ENCODE data around the gene PSMA6.

PSMA6 gene

DNA sequence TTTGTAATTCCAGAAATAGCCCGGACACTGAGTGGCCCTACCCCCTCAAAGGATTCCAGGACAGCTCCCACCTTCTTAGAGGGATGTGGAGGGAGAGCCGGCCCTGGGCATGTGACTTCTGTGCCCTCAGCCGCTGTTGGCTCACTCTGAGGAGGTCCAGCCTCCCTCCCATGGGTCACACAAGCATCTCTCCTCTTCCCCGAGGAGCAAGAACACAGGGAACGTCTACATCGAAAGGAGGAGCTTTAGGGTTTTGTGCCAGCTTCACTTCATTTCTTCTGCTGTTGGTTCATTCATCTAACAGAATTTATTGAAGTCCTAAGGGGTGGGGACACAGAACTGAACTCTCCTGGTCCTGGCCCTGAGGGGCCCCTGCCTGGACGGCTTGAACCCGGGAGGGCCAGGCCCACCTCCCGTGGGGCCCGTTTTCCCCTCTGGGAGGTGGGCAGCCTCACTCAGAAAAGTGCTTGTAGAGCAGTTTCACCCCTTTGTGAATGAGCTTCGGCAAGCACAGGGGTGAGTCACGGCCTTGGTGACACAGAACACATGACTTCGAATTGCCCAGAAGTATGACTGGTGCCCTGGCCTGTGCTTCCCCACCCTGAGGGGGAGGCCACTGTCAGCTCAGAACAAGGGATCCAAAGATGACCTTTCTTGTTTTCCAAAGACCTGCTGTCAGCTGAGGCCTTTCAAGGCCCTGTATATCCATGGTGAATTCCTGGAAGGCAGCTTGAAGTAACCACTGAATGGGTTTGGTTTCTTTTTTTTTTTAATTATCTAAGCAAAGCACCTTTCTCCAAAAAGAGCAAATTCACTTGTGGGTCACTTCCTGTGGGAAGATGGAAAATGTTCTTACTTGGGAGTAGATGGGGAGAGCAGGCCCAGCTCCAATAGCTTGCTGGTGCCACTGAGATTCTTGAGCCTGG is 73.2 kb downstream of the PSMA6 start:
- H4K20me1 ChIP-seq (ENCODE audit: insufficient read depth), result no peaks in the 10 kb centered on the region
- H3K79me2 ChIP-seq (ENCODE audit: insufficient read depth, low read depth), result no peaks in the 10 kb centered on the region
- no peaks in the 10 kb centered on the region for H3K27me3 ChIP-seq (ENCODE audit: insufficient read depth, low read depth)
- H3K36me3 ChIP-seq (ENCODE audit: insufficient read depth), result no peaks in the 10 kb centered on the region
- H2AFZ ChIP-seq (ENCODE audit: low read depth), result peak overlapping the region; percentile 82
- peak overlapping the region; percentile 5 for H3K9ac ChIP-seq
- peak overlapping the region; percentile 52 for H3K27ac ChIP-seq
- no peak overlapping the region for H3K4me3 ChIP-seq (IDR thresholded peaks at IDR 0.05; ENCODE audit: insufficient read depth, low read depth, low read length)
- TF ChIP-seq, protein P1, sequence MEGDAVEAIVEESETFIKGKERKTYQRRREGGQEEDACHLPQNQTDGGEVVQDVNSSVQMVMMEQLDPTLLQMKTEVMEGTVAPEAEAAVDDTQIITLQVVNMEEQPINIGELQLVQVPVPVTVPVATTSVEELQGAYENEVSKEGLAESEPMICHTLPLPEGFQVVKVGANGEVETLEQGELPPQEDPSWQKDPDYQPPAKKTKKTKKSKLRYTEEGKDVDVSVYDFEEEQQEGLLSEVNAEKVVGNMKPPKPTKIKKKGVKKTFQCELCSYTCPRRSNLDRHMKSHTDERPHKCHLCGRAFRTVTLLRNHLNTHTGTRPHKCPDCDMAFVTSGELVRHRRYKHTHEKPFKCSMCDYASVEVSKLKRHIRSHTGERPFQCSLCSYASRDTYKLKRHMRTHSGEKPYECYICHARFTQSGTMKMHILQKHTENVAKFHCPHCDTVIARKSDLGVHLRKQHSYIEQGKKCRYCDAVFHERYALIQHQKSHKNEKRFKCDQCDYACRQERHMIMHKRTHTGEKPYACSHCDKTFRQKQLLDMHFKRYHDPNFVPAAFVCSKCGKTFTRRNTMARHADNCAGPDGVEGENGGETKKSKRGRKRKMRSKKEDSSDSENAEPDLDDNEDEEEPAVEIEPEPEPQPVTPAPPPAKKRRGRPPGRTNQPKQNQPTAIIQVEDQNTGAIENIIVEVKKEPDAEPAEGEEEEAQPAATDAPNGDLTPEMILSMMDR (conservative IDR thresholded peaks at IDR 0.05; ENCODE audit: low read depth, low read length), result no peak
- H3K4me2 ChIP-seq, result peak overlapping the region; percentile 18
- H3K4me1 ChIP-seq (ENCODE audit: low read depth, poor library complexity, severe bottlenecking), result peaks cover 36% of the 10 kb centered on the region

DNA sequence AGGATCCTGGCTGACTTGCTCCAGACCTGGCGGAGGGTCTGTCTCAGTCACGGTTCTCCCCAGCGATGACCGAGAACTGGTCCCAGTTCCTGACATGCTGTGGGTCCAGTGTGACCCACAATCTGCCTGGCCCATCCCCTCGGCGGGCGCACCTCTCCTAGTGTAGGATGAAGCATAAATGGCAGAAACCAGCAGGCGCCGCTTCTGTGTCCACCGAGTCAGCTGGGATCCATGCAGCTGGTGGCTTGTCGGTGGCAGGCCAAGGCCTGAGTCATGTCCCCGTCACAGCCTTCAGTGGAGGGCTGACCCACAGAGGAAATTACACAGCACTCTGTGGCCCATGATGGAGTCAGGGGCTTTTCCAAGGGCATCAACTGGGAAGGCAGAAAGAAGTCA is 73.9 kb downstream of the PSMA6 start:
- Histone ChIP-seq H4K20me1 (ENCODE audit: insufficient read depth) (no peaks in the 10 kb centered on the region), H3K4me1 (ENCODE audit: low read depth, poor library complexity, severe bottlenecking) (peaks cover 36% of the 10 kb centered on the region), H3K27me3 (ENCODE audit: insufficient read depth, low read depth) (no peaks in the 10 kb centered on the region), H3K36me3 (ENCODE audit: insufficient read depth) (no peaks in the 10 kb centered on the region), H2AFZ (ENCODE audit: low read depth) (peak overlapping the region; percentile 82), H3K27ac (peak overlapping the region; percentile 52; the same call in 1 of the 2 replicates), H3K79me2 (ENCODE audit: insufficient read depth, low read depth) (no peaks in the 10 kb centered on the region), H3K4me2 (peak overlapping the region; percentile 18; the same call in 1 of the 2 replicates), H3K9ac (no peak overlapping the region), H3K4me3 (IDR thresholded peaks at IDR 0.05; ENCODE audit: insufficient read depth, low read depth, low read length) (no peak overlapping the region)
- TF ChIP-seq, protein P1 (conservative IDR thresholded peaks at IDR 0.05; ENCODE audit: low read depth, low read length), result no peak

DNA sequence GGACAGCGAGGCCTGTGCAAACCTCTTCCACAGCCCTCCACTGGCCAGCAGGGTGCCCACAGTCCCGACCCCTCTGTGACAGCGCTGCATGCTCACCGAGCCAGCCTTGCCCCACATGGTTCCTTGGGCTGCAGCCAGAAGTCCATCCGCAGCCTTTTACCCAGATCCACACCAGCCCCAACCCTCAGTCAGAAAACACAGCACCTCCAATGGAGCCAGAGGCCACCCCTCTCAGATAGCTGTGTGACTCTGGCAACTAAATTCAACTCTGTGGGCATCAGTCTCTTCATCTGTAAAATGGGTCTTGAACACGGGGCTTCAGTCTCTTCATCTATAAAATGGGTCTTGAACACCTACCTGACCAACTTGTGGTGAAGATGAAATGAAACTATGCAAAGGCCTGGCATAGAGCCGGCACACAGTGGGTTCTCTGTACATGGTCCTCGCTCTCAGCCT is 74.4 kb downstream of the PSMA6 start:
- H3K4me3 ChIP-seq (IDR thresholded peaks at IDR 0.05; ENCODE audit: insufficient read depth, low read depth, low read length), result no peak overlapping the region
- H3K4me1 ChIP-seq (ENCODE audit: low read depth, poor library complexity, severe bottlenecking), result peaks cover 36% of the 10 kb centered on the region
- H3K27ac ChIP-seq, result no peak overlapping the region
- H3K27me3 ChIP-seq (ENCODE audit: insufficient read depth, low read depth), result no peaks in the 10 kb centered on the region
- H3K36me3 ChIP-seq (ENCODE audit: insufficient read depth), result no peaks in the 10 kb centered on the region
- no peak overlapping the region for H3K4me2 ChIP-seq
- no peaks in the 10 kb centered on the region for H4K20me1 ChIP-seq (ENCODE audit: insufficient read depth)
- TF ChIP-seq, protein P1 (conservative IDR thresholded peaks at IDR 0.05; ENCODE audit: low read depth, low read length), result no peak
- no peaks in the 10 kb centered on the region for H3K79me2 ChIP-seq (ENCODE audit: insufficient read depth, low read depth)
- H3K9ac ChIP-seq, result no peak overlapping the region
- no peak overlapping the region for H2AFZ ChIP-seq (ENCODE audit: low read depth)

DNA sequence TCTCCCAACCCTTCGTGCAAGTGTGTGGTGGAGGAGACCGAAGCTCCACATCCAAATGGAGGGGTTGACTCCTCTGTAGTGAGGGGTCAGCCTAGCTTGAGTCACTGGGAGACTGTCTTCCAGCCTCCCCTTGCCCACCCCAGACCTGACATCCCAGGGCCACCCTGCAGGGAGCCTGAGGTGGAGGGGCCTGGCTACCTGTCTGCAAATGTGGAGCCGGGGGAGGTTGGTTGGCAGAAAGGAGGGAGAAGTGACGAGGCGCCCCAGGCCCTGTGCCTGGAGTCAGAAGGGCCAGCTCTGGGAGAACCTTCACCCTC is 74.8 kb downstream of the PSMA6 start:
- TF ChIP-seq, protein P1 (conservative IDR thresholded peaks at IDR 0.05; ENCODE audit: low read depth, low read length), result no peak
- Histone ChIP-seq H3K27ac (no peak overlapping the region), H3K9ac (no peak overlapping the region), H3K36me3 (ENCODE audit: insufficient read depth) (no peaks in the 10 kb centered on the region), H2AFZ (ENCODE audit: low read depth) (no peak overlapping the region; the same call in 1 of the 2 replicates), H3K4me1 (ENCODE audit: low read depth, poor library complexity, severe bottlenecking) (peaks cover 36% of the 10 kb centered on the region), H3K4me3 (IDR thresholded peaks at IDR 0.05; ENCODE audit: insufficient read depth, low read depth, low read length) (no peak overlapping the region), H4K20me1 (ENCODE audit: insufficient read depth) (no peaks in the 10 kb centered on the region), H3K79me2 (ENCODE audit: insufficient read depth, low read depth) (no peaks in the 10 kb centered on the region), H3K4me2 (0 out of 2 replicates have a peak overlapping the region, but pooled peaks have one; percentile 13), H3K27me3 (ENCODE audit: insufficient read depth, low read depth) (no peaks in the 10 kb centered on the region)
